ENCODE data around the gene LCN1.

The LCN1 gene

GRCh38 chr9:135517407-135517822, 3.8 kb upstream of the LCN1 start:
- POLR2A ChIA-PET = no interaction called here

DNA sequence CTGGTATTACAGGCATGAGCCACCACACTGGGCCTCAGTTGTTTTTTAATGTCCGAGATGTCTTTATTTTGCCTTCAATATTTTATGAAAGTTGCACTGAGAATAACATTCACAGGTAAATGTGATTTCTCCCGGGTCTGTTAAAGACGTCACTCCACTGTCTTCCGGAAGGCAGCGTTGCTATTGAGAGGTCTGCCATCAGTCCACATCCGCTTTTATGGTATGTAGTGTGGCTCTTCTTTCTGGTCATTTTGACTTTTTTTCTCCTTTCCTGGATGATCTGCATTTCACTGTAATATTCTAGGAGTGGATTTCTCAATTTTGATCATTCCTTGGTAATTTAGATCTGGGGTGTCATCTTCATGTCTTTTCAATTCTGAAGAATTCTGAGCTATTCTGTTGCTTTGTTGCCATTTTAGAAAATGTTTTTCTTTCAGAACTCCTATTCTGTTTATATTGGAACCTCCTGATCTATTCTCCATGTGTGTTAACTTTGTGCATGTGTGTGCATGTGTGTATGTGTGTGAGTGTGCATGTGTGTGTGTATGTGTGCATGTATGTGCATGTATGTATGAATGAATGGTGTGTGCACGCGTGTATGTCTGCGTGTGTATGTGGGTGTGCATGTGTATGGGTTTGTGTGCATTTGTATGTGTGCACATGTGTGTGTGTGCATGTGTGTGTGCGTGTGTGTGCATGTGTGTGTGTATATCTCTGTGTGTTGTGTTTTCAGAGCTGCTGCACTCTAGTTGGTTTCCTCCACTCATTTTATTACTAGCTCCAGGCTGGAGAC, 1.9 kb upstream of the LCN1 start:
- ChIA-PET POLR2A (no interaction called here), CTCF (no interaction called here)
- DNase-seq (ENCODE audit: extremely low spot score) = no peak
- TF ChIP-seq CTCF (IDR thresholded peaks at IDR 0.05; ENCODE audit: control extremely low read depth, extremely low read depth, low read depth, missing control alignments) = no peak

More at GRCh38 chr9:135517407-135517822, 3.8 kb upstream of the LCN1 start:
- TF ChIP-seq CTCF (IDR thresholded peaks at IDR 0.05; ENCODE audit: control extremely low read depth, extremely low read depth, low read depth, missing control alignments) = no peak
- CTCF ChIA-PET = interaction anchor here (1.6 kb wide), 1 partner anchor 12 kb away, joined by 3 read pairs; no protein-coding TSS in a partner anchor
- DNase-seq (ENCODE audit: extremely low spot score) = no peak

GRCh38 chr9:135521608-135522095, 412 bp downstream of the LCN1 start:
- no peak for TF ChIP-seq CTCF (IDR thresholded peaks at IDR 0.05; ENCODE audit: control extremely low read depth, extremely low read depth, low read depth, missing control alignments)
- CTCF ChIA-PET = no interaction called here

DNA sequence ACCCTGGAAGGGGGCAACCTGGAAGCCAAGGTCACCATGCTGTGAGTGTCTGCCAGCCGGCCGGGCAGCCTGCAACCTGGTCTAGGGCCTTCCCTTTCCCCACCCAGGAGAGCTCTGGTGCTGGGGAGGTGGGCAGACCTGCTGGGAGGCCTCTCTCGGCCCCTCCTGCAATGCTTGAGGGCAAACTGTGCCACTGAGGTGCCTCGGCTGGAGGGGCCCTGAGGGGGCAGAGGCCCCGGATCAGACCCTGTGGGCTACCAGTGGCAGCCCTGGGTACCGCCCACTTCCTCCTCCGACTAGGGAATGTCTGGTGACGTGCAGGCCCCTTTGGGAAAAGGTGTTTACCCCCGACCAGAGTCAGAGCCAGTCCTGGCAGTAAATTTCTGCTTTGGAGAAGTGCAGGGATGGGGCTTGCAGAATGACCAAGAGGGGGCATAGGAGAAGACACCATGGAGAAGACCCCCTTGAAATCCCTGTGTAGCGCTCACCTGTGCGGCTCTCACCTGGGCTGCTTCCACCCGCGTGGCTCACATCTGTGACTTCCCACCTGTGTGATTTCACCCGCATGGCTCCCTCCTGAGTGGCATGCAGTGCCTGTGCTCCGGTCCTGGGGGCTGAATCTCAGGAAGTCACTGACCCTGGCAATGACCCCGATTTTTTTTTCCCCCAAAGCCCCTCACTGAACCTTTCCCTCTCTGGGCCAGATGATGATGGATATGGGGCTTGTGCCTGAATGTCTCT, 1.1 kb downstream of the LCN1 start:
- TF ChIP-seq CTCF (IDR thresholded peaks at IDR 0.05; ENCODE audit: control extremely low read depth, extremely low read depth, low read depth, missing control alignments) = no peak
- DNase-seq (ENCODE audit: extremely low spot score) = no peak
- ChIA-PET POLR2A (no interaction called here), CTCF (no interaction called here)

More at GRCh38 chr9:135521608-135522095, 412 bp downstream of the LCN1 start:
- POLR2A ChIA-PET = no interaction called here
- no peak for DNase-seq (ENCODE audit: extremely low spot score)

DNA sequence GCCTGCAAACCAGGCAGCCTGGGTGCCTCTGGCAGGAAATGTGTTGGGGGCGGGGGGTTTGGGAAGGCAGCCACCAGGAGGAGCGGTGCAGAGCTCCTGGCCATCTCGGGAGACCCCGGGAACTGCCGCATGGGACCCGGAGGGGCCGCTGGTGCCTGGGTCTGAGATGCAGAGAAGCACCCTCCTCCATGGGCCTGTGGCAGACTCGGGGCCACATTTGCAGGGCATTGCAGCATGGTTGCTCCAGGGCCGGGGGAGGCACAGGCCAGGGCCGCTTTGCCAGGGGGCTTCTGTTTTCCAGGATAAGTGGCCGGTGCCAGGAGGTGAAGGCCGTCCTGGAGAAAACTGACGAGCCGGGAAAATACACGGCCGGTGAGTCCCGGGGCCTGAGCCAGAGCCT, 1.7 kb downstream of the LCN1 start:
- POLR2A ChIA-PET = no interaction called here
- no peak for DNase-seq (ENCODE audit: extremely low spot score)
- TF ChIP-seq CTCF (IDR thresholded peaks at IDR 0.05; ENCODE audit: control extremely low read depth, extremely low read depth, low read depth, missing control alignments) = no peak
- CTCF ChIA-PET = no interaction called here

DNA sequence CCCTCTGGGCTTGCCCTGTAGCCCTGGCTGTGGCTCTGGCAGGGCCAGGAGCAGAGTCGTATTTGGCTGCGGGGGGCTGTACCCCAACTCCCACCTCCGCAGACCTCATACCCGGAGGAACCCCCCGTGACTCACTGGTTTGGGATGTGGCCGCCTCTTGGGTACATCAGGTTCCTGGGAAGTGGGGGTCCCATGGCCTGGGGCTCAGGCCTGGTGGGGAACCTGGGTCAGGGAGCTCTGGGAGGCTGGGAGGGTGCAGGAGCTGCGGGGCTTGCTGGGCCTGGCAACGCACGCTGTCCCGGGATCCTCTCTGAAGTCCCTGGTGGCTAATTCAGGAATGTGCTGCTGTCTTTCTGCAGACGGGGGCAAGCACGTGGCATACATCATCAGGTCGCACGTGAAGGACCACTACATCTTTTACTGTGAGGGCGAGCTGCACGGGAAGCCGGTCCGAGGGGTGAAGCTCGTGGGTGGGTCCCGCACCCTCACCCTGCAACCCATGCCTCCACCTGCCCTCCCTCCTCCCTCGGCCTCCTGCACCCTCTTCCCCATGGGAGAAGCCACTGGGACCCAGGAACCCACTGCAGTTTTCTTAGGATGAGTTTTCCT, 2.4 kb downstream of the LCN1 start:
- no peak for TF ChIP-seq CTCF (IDR thresholded peaks at IDR 0.05; ENCODE audit: control extremely low read depth, extremely low read depth, low read depth, missing control alignments)
- DNase-seq (ENCODE audit: extremely low spot score) = no peak
- CTCF ChIA-PET = no interaction called here
- POLR2A ChIA-PET = no interaction called here
